Fibroblast of villous mesenchyme (primary cell): ENCODE data around the gene VWA7. TPM values are rescaled to one million over a fixed set of nuclear protein-coding genes. Genes with fewer than 3 reads are reported as not detected.

ENCODE experiments used
- DNase-seq: peaks from one replicate; pipeline ENCODE4 v3.0.0-alpha.2; 2010; ENCODE audit warnings: low read depth
- H3K4me3 ChIP-seq: 2 replicates; pipeline ENCODE4 v1.5.1; 2011; ENCODE audit warnings: low read depth, mild to moderate bottlenecking, low read length
- CTCF ChIP-seq: IDR thresholded peaks from 2 replicates; pipeline ENCODE4 v1.5.1; 2012; ENCODE audit warnings: low read depth, mild to moderate bottlenecking, low read length; ENCODE audit not compliant: insufficient read depth
- total RNA-seq: library from RNA; depleted of rRNA; stranded (reverse); fragments of >200 nt; gene quantifications from 2 replicates; pipeline ENCODE4 v1.2.3, GENCODE V29; 2012

VWA7 gene
- total RNA-seq, 1 donor = under 0.01 TPM

GRCh38 chr6:31725502-31726350 is 51.4 kb downstream of the VWA7 start:
- TF ChIP-seq CTCF = no peak
- H3K4me3 ChIP-seq = no peak overlapping the region
- no peak for DNase-seq

- no peak overlapping the region for H3K4me3 ChIP-seq
- no peak for DNase-seq
These were observed 53.0 kb downstream of the VWA7 start for GRCh38 chr6:31723980-31724691.

GRCh38 chr6:31723245-31723979 is 53.7 kb downstream of the VWA7 start, which contains the start of gene MPIG6B:
TSS of gene MPIG6B (plus strand) at chr6:31723373. CDS start at chr6:31723384, 11 bp downstream.
- H3K4me3 ChIP-seq = no peak within 1 kb of the TSS
- no peak for TF ChIP-seq CTCF
- no peak for DNase-seq

More at GRCh38 chr6:31723980-31724691, 53.0 kb downstream of the VWA7 start:
- TF ChIP-seq CTCF = no peak

GRCh38 chr6:31722173-31722572 is 55.0 kb downstream of the VWA7 start:
- no peak for TF ChIP-seq CTCF
- DNase-seq = no peak
- H3K4me3 ChIP-seq = no peak overlapping the region

GRCh38 chr6:31721351-31722020 is 55.6 kb downstream of the VWA7 start, which contains the start of gene LY6G6C:
TSS of gene LY6G6C (minus strand) at chr6:31721746. CDS start at chr6:31721679, 67 bp downstream.
- no peak for TF ChIP-seq CTCF
- DNase-seq = no peak
- no peak within 1 kb of the TSS for H3K4me3 ChIP-seq

GRCh38 chr6:31720196-31720770 is 56.8 kb downstream of the VWA7 start:
- DNase-seq = no peak
- H3K4me3 ChIP-seq = no peak overlapping the region
- TF ChIP-seq CTCF = no peak
